Bronchial epithelial cell (primary cell): ENCODE results near the gene RGS19. TPM values are rescaled to one million over a fixed set of nuclear protein-coding genes. Genes with fewer than 3 reads are reported as not detected.

Experiments used
- DNase-seq: peaks from one replicate; pipeline ENCODE4 v3.0.0-alpha.2; 2010; ENCODE audit warnings: low read depth
- FAIRE-seq: peaks from 2 replicates; lab custom pipeline; 2011; peaks lifted over from hg19 to GRCh38; lab: Jason Lieb, UNC
- H3K27me3 ChIP-seq: 2 replicates; pipeline ENCODE4 v1.5.1; 2011; ENCODE audit warnings: low read length; ENCODE audit not compliant: control insufficient read depth, insufficient read depth
- H3K36me3 ChIP-seq: 2 replicates; pipeline ENCODE4 v1.5.1; 2011; ENCODE audit warnings: low read length; ENCODE audit not compliant: control insufficient read depth, insufficient read depth
- H3K4me3 ChIP-seq: 2 replicates; pipeline ENCODE4 v1.5.1; 2011; ENCODE audit warnings: mild to moderate bottlenecking, low read depth, low read length, control low read depth
- total RNA-seq: library from RNA; depleted of rRNA; stranded (reverse); fragments of >200 nt; gene quantifications from 2 replicates; pipeline ENCODE4 v1.2.1, GENCODE V29; 2014
- TF ChIP-seq, protein P1 (sequence below): IDR thresholded peaks from 2 replicates; pipeline ENCODE4 v1.5.1; 2011; ENCODE audit warnings: mild to moderate bottlenecking, moderate library complexity, low read length, control low read depth, inconsistent platforms; ENCODE audit not compliant: insufficient read depth, severe bottlenecking

The RGS19 gene
- total RNA-seq, 1 donor from 2014 or later: 6.1 TPM

DNA sequence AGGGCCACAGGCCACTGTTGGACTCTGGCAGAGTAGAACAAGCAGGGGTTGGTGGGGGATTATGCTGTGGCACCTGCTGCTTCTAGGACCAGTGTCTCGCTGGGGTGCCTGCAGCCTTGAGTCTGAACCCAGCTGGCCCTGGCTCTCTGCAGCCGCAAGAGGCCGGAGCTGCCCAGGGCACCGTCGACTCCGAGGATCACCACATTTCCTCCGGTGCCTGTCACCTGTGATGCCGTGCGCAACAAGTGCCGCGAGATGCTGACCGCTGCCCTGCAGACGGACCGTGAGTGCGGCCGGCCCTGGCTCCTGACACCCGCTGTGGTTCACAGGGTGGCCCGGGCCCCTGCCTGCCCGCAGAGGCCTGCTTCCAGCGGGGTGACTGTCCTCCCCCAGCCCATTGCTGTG lies 10.1 kb downstream of the RGS19 start:
- TF ChIP-seq, protein P1, sequence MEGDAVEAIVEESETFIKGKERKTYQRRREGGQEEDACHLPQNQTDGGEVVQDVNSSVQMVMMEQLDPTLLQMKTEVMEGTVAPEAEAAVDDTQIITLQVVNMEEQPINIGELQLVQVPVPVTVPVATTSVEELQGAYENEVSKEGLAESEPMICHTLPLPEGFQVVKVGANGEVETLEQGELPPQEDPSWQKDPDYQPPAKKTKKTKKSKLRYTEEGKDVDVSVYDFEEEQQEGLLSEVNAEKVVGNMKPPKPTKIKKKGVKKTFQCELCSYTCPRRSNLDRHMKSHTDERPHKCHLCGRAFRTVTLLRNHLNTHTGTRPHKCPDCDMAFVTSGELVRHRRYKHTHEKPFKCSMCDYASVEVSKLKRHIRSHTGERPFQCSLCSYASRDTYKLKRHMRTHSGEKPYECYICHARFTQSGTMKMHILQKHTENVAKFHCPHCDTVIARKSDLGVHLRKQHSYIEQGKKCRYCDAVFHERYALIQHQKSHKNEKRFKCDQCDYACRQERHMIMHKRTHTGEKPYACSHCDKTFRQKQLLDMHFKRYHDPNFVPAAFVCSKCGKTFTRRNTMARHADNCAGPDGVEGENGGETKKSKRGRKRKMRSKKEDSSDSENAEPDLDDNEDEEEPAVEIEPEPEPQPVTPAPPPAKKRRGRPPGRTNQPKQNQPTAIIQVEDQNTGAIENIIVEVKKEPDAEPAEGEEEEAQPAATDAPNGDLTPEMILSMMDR: no peak
- H3K27me3 ChIP-seq: no peaks in the 10 kb centered on the region
- no peak overlapping the region for H3K4me3 ChIP-seq
- peaks cover 4% of the 10 kb centered on the region for H3K36me3 ChIP-seq
- FAIRE-seq (no peak), DNase-seq (no peak)

GRCh38 chr20:64068386-64069208 lies 10.7 kb downstream of the RGS19 start:
- FAIRE-seq (no peak), DNase-seq (no peak)
- Histone ChIP-seq H3K27me3 (no peaks in the 10 kb centered on the region), H3K4me3 (no peak overlapping the region), H3K36me3 (peaks cover 1% of the 10 kb centered on the region)
- TF ChIP-seq, protein P1: no peak

DNA sequence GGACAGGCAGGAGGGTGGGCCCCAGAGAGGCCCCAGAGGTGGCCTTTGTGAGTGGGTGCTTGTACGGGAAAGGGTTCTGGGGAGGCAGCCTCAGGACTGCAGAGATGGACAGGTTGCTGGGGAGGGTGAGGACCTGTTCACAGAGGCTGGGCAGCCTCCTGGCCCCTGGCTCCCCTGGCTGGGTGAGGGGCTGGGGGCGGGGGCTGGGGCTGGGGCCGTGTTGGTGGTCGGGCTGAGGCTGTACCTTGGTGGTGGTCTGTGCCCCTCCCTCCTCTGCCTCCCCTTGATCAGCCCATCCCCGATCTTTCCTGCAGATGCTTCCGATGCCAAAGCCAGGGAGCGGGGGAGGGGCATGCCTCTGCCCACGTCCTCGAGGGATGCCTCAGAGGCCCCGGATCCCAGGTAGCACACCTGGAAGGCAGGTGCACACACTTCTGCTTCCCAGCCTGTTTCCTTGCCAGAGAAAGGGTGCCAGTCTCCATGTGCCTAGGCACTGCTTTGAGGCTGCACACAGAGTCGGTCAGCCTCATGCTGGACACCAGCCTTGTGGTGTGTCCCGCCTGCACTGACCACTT lies 11.5 kb downstream of the RGS19 start:
- no peaks in the 10 kb centered on the region for H3K27me3 ChIP-seq
- H3K4me3 ChIP-seq: no peak overlapping the region
- DNase-seq (no peak), FAIRE-seq (no peak)
- TF ChIP-seq, protein P1: no peak
- peaks cover 1% of the 10 kb centered on the region for H3K36me3 ChIP-seq

DNA sequence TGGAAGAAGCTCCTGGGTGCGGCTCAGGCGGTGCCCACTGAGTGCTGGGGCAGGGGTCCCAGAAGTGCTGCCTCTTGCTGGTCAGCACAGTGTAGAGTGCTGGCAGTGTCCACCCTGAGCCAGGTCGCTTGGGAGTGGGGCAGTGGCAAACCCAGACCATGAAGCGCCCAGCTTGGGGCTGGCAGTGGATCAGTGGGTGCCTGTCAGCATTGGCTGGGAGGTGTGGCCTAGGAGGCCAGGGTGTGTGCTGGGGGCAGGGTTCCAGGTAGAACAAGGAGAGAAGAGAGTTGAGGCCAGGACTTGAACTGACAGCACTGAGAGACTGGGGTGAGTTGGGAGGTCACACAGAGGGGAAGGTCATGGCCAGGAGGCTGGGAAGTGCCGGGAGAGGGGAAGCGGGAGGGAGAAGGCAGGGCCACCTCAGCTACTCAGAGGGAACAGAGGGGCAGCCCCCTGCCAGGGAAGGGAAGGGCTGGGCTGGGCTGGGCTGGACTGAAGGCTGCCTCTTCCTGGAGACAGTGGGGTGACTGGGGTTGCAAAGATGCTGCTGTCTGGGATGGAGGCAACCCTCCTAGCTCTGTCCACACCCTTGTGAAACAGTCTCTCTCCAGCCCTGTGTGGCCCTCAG lies 12.2 kb downstream of the RGS19 start:
- FAIRE-seq: no peak
- no peak overlapping the region for H3K4me3 ChIP-seq
- TF ChIP-seq, protein P1: no peak

DNA sequence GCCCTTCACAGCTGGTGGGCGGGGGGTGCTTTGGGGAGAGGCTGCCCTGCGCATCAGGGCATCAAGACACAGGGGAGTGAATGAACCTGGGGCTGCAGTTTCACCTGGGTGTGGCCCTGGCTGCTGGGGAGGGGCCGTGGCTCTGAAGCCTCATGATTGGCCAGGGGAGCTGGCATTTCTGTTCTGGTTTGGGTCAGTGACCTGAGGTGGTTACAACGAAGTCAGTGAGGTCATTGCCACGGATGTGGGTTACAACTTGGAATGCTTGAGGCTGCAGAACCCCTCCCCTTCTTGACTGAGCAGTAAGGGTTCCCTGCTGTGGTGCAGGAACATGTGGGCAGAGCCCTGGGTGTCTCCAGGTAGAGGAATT lies 13.4 kb downstream of the RGS19 start:
- TF ChIP-seq, protein P1: no peak
- peak; percentile 61 for DNase-seq

More for the DNA sequence above, 12.2 kb downstream of the RGS19 start:
- no peaks in the 10 kb centered on the region for H3K27me3 ChIP-seq
- no peaks in the 10 kb centered on the region for H3K36me3 ChIP-seq
- no peak for DNase-seq

More for the DNA sequence above, 13.4 kb downstream of the RGS19 start:
- H3K4me3 ChIP-seq: no peak overlapping the region
- H3K27me3 ChIP-seq: no peaks in the 10 kb centered on the region
- FAIRE-seq: no peak
- no peaks in the 10 kb centered on the region for H3K36me3 ChIP-seq
